GM18867 (cell line): ENCODE data around the gene PNPO.
"Not testable (repeated sequence)": the region's sequence is repeated elsewhere in the genome, so short reads cannot be mapped to it uniquely, and the experiment has no call there.

Experiments used
- ATAC-seq: cut with Tn5 transposase; IDR thresholded peaks from one replicate; pipeline ENCODE4 v1.9.1; 2021; ENCODE audit warnings: mild to moderate bottlenecking, moderate library complexity; ENCODE audit not compliant: unreplicated experiment

The PNPO gene

DNA sequence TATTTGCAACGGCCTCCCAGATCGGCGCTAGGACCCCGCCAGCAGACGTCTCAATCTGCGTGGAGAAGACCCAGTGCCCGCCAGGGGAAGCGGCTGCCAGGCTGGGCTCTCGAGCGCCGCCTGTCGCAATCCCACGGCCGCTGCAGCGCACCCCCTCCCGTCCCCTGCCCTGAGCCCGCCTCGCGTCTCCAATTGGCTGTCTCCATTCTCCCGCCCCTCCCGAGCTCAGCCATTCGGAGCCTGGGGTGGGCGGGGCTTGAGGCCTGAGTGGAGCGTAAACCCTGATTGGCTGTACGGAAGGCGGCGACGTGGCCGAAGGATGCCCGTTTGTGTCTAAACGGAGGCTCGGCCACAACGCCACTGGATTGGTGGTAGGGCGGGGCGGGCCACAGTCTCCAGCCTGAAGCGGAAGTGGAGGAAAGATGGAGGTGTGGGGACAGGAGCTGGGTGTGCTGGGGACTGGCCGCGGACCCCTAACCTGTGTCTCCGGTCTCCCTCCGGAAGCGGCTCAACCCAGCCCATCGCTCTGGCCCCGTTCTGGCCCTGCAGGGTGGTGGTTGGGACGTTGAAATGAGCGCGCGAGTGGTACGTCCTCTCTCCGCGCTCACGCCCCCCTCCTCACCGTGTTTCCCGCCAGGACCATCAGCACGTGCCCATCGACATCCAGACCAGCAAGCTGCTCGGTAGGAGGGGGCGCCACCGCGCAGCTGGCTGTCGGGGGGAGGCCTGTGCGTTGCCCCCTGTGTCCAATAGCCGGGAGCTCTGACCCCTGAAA, 29.5 kb downstream of the PNPO start, which contains the start of gene CDK5RAP3:
Gene CDK5RAP3 (plus strand): TSS at position 389 of the 775 bp plus-strand sequence. CDS start 34 bp downstream, at position 423.
- peak; percentile 91 for ATAC-seq

DNA sequence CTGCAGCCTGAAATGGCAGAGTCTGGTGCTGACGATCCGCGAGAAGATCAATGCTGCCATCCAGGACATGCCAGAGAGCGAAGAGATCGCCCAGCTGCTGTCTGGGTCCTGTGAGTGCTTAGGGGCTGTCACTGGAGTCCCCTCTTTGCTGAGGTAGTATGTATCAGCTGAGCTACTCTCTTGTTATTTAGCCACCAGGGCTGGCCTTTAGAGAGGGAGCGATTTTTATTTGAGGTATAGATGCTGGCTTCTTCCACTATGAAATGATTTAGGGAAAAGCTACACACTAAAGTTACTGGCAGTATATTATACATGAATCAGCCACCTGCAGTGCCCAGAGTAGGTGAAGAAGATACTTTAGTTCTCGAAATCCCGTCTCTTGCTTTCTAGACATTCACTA, 32.2 kb downstream of the PNPO start:
- no peak for ATAC-seq

GRCh38 chr17:47975189-47975822, 33.9 kb downstream of the PNPO start:
- ATAC-seq, result no peak

DNA sequence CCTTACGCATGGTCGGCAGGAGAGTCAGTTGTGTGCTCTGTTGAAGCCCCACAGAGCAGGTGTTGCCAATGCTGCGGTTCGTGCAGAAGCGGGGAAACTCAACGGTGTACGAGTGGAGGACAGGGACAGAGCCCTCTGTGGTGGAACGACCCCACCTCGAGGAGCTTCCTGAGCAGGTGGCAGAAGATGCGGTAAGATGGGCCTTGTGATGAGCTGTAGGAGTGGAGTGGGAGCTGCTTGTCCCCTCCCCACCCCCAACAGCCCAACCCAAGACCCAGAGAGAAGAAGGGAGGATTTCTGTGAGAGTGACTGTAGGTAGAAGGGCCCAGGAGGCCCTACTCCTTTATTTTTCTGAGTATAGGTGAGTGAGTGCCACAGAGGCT, 34.4 kb downstream of the PNPO start:
- ATAC-seq, result no peak

DNA sequence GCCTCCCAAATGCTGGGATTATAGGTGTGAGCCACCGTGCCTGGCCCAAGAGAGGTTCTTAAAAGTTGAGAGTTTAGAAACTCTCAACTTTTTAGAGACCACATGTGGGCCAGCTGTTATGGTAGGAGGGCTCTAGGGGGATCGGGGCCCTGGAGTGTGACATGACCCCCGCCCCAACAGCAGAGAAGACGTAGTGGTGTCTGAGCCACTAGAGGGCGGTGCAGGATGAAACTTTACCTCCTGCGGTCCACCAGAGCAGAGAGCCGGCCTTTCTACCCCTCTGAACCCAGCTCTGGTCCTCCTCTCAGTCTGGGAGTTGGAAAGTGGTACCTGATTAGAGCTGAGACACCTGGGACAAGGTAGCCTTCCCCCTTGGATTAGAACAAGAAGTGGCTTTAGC, 37.0 kb downstream of the PNPO start:
- no peak for ATAC-seq

DNA sequence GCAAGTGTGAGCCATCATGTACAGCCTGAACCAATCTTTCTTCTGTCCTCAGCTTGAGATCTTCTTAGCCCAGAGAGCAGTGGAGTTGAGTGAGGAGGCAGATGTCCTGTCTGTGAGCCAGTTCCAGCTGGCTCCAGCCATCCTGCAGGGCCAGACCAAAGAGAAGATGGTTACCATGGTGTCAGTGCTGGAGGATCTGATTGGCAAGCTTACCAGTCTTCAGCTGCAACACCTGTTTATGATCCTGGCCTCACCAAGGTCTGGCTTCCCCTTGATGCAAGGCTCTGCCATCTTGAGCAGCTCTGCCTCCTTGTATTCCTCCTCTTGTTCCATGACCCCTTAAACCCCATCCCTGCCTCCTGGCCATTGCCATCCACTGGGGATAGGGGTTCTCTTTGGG, 39.2 kb downstream of the PNPO start:
- no peak for ATAC-seq

- no peak for ATAC-seq
These were observed 40.1 kb downstream of the PNPO start for GRCh38 chr17:47981462-47981861.

DNA sequence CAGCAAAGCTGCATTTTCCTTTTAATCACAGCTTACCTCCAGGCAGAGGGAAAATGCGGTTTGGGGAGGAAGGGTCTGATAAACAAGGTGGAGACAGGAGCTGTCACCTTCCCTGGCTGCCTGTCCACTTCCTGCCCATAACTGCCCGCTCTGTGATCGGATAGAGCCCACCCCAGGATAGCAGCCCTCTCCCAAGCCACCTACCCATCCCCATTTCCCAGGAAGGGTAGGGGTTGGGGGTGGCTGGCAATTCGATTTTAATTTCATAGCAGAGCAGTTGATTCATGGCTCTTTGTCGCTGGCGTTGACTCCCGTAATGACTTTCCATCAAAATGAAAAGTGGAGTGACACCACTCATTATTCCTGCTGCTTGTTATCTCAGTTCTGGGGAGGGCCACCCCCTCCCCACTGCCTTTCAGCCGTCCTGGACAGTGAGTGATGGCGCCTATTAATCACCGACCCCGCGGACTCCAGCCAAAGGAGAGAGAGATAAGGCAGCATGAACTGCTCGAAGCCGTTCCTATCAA, 40.8 kb downstream of the PNPO start:
- ATAC-seq, result no peak

GRCh38 chr17:47982645-47983390, 41.4 kb downstream of the PNPO start:
- ATAC-seq, result no peak

- no peak for ATAC-seq
These were observed 42.3 kb downstream of the PNPO start for GRCh38 chr17:47983492-47984223.

DNA sequence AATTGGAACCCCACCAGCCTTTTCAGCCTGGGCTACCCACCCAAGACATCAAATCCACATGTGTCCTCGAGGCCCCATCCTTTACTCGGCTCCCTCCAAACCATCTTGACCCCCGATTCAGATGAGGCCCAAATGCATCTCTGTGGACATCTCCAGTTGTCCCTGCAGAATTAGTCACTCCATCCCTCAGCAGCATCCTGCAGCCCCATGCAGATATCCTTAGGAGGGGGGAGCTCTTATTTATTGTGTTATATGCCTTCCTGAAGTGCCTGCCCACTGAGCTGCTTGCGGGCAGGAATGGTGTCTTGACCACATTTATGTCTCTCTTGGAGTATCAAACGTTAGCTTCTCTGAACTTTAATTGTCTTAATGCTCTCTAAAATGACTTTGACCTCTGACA, 45.1 kb downstream of the PNPO start:
- no peak for ATAC-seq

- no peak for ATAC-seq
These were observed 46.0 kb downstream of the PNPO start for GRCh38 chr17:47987240-47987835.

GRCh38 chr17:47988445-47988844, 47.1 kb downstream of the PNPO start:
- ATAC-seq, result not testable (repeated sequence)

DNA sequence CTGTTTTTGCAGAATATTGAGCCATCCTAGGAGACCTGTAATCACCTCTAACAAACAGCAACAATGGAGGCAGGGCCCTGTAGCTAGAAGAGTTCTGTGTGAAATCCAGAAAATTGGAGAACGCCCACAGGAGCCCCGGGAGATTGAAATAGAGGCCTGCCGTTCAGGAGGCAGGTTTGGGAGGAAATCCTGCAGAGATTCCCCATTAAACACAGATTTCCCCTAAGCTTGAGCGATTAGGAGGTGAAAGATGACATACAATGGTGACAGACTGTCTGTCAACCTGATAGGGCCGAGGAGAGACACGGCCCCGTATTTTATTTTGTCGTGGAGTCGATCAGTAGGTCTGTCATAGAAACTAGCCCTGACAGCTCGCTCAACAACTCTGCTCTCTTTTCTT, 47.8 kb downstream of the PNPO start:
- no peak for ATAC-seq

GRCh38 chr17:47989700-47990099, 48.3 kb downstream of the PNPO start:
- no peak for ATAC-seq

DNA sequence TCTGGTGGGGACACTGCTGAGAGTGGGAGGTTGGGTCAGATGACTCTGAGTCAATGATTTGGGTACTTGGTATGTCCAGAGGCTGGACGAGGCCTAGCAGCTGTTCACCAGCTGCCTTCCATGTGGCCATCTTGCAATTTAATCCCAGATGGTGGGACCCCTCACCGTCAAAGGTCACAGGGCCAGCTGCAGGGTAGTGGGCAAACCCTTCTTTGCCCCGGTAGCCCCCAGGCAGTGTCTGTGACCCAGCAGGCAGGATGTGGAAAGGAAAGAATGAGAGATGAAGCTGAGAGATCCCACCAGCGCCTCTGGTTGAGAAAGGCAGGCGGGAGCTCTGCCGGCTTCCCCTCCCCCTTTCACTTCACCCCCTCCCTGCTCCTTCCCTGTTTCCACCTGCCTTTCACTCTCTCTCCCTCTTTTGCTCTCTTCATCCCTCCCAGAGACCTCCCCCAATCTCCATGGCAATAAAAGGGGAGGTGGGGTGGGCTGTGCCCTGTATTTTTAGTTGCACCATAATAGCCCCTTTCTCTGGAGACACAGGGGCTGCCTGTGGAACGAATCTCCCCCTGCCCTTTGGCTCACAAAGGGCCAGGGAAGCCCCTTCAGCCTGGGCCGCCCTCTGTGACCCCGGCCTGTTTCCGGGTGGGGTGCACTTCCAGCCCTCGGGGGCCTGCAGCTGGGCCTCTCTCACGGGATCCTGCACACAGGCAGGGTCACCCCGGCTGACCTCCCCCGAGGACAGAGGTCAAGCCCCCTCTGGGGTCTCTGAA, 49.8 kb downstream of the PNPO start:
- no peak for ATAC-seq

GRCh38 chr17:47992216-47992615, 50.8 kb downstream of the PNPO start:
- ATAC-seq, result no peak

GRCh38 chr17:47993031-47993564, 51.7 kb downstream of the PNPO start:
- ATAC-seq, result no peak

DNA sequence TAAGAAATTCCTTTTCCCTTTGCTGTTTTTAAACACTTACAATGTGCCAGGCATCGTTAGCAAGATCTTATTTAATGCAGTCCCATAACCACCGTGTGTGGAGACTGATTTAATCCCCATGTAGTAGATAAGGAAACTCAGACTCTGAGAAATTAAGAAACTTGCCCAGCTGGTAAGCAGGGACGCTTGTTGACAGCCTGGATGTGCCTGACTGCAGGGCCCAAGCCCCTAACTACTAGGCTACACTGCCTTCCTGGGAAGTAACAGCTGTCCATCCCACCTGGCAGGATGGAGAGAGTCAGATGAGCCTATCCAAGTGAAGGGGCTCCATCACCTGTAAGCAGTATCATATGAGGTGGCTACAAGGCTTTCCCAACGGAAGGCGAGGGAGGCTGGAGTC, 52.6 kb downstream of the PNPO start:
- ATAC-seq, result no peak
